ENCODE data around the gene INHBE.
A peak's percentile ranks its signal among the peaks of the same experiment; 100 is the strongest.
"Not testable (repeated sequence)": the region's sequence is repeated elsewhere in the genome, so short reads cannot be mapped to it uniquely, and the experiment has no call there.

The INHBE gene

GRCh38 chr12:57454566-57455373 is at the start of gene INHBE:
INHBE (plus strand) TSS chr12:57455307; CDS start chr12:57455537, 230 bp downstream.
- no peak for DNase-seq

GRCh38 chr12:57410534-57410933 is 44.6 kb upstream of the INHBE start:
- no peak for DNase-seq

- not testable (repeated sequence) for DNase-seq
Measured at GRCh38 chr12:57414160-57414559, 40.9 kb upstream of the INHBE start.

- no peak for DNase-seq
Measured at GRCh38 chr12:57415088-57415487, 40.0 kb upstream of the INHBE start.

GRCh38 chr12:57416039-57416996 is 38.8 kb upstream of the INHBE start:
- DNase-seq = no peak

GRCh38 chr12:57418255-57418654 is 36.9 kb upstream of the INHBE start:
- no peak for DNase-seq

GRCh38 chr12:57419495-57419894 is 35.6 kb upstream of the INHBE start:
- no peak for DNase-seq

GRCh38 chr12:57420482-57420881 is 34.6 kb upstream of the INHBE start:
- no peak for DNase-seq

- DNase-seq = not testable (repeated sequence)
Measured at GRCh38 chr12:57426948-57427347, 28.2 kb upstream of the INHBE start.

- DNase-seq = no peak
Measured at GRCh38 chr12:57428965-57429364, 26.1 kb upstream of the INHBE start.

GRCh38 chr12:57429473-57430111 is 25.5 kb upstream of the INHBE start:
- DNase-seq = no peak

- DNase-seq = peak; percentile 71
Measured at GRCh38 chr12:57430112-57430930, 24.8 kb upstream of the INHBE start.

GRCh38 chr12:57430931-57431566 is 24.1 kb upstream of the INHBE start, which contains the start of gene R3HDM2:
R3HDM2 (minus strand) TSS chr12:57431043; CDS start chr12:57310428, 120,615 bp downstream.
- peak; percentile 96 for DNase-seq

GRCh38 chr12:57431654-57432188 is 23.4 kb upstream of the INHBE start:
- no peak for DNase-seq

- DNase-seq = no peak
Measured at GRCh38 chr12:57433370-57433769, 21.7 kb upstream of the INHBE start.

- DNase-seq = no peak
Measured at GRCh38 chr12:57434517-57435223, 20.4 kb upstream of the INHBE start, which contains the start of gene INHBC. INHBC (plus strand) TSS chr12:57434784; CDS start chr12:57434887, 103 bp downstream.

- peak; percentile 14 for DNase-seq
Measured at GRCh38 chr12:57435293-57435692, 19.8 kb upstream of the INHBE start.

GRCh38 chr12:57438400-57438799 is 16.7 kb upstream of the INHBE start:
- no peak for DNase-seq

GRCh38 chr12:57439762-57440266 is 15.3 kb upstream of the INHBE start:
- DNase-seq = no peak

- not testable (repeated sequence) for DNase-seq
Measured at GRCh38 chr12:57441393-57441792, 13.7 kb upstream of the INHBE start.
